ENCODE results near the gene CATSPERD.

The CATSPERD gene, protein sequence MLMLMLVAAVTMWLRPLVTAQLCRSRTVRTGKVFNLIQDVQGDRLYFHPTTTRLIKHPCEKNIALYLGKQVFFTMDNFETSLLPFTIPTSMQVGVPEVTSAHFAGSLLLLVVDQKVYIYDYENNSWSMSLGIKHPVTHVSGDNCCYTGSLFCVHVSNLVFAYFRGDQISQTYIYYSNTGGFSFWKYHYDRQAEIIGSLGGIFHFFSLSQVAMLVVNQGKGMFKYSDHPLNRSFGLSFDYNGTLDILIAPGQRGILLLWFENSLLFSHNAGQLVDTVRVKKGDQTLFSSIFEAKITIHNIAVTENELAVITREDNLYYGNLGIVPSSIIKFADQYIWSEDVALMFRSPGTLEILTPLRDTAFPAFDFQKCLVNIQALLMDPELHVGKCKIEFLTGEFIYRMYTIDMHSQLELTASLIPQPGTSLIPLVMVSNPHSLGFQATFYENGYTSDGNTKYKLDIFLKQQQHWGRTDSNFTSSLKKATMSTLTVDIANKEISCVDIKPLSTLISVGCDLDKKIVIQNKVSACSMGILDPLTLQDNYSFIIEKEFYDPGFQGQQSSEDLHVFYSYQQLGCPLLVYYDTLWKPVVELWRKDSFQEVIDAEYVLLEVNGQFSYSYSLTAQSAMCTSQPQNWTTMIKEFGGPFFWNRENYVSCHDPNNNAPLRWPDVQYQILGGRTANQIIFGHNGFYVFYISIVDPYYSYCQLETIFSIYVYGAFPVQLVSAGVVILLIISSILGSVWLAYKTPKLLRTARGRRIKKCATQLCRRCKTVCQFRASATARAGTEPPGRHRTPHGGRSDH
- total RNA-seq = 0 to 0.40 reads per million in 2 donors

DNA sequence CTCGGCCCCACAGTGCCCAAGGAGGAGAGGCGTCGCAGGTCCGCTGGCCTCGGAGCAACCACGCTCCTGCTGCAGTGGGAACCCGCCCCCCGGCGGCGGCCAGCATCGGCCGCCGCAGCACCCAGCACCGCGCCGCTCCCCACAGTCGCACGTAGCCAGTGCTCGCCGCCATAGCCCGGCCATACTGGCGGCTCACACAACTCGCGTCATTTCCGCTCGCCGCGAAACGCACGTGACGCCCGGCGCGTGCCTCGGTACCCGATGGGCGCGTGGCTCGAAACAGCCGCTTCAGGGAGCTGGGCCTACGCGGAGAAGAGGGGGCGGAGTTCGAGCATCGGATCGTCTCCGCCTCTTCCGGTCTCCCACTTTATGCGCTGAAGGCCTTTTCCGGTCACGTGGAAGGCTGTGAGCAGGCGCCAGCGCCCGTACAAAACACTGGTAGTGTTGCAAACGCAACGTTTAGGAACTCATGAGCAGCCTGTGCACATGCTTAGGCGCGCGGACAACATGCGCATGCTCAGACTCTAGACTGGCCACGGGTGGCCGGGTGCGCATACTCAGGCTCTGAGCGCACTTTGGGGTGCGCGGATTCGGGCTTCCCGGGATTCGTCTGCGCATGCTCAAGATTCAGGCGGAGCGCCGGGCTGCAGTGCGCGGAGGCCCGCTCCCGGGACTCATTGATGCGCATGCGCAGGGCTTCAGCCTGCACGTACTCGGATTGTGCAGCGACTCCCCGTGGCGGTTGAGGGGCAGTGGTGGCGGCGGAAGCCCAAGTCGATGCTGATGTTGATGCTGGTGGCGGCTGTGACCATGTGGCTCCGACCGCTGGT, at the start of gene CATSPERD, which contains the start of gene LONP1:
CATSPERD (plus strand) TSS at position 677 of the 830 bp plus-strand sequence; CDS start at position 778, 101 bp downstream.
LONP1 (minus strand) TSS at position 186 of the 830 bp plus-strand sequence; CDS start at position 172, 14 bp downstream.
- DNase-seq = peak; percentile 94 to 99 (median 98)

DNA sequence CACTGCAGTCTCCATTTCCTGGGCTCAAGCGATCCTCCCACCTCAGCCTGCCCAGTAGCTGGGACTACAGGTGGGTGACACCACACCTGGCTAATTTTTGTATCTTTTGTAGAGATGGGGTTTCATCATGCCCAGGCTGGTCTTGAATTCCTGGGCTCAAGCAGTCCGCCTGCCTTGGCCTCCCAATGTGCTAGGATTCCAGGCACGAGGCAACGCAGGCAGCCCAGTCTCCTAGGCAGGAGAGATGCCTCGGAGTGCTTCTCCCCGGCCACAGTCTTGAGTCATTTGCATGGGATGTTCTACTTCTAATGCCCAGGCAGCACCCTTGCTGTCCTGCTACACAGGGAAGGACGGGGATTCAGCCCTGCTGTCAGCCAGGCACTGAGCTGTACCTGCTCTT, 48.8 kb upstream of the CATSPERD start:
- no peak for DNase-seq

DNA sequence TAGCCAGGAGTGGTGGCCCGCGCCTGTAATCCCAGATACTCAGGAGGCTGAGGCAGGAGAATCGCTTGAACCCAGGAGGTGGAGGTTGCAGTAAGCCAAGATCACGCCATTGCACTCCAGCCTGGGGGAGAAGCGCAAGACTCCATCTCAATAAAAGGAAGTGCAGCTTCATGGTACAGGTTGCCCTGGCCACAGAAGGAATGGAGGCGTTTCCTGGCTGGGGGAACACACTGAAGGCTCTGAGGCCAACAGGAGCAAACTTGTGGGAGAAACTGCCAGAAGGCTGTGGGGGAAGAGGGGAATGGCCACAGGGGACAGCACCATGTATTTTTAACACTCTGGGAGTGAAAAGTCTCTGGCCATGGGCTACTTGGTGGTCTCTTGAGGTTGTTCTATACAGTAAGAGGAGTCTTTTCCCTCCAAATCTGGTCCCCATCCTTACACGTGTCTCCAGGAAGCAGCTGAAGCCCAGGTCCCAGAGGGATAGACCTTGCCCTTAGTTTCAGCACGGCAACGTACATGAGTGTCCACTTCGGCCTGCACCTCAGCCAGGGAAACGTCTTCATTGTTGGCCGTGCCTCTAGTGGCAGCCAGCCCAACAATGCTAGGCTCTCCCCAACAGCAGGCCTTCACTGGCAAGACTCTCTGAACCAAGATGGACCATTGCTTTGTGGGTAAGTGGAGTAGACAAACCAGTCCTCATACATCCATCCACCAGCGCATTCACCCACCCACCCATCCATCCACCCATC, 47.6 kb upstream of the CATSPERD start:
- no peak for DNase-seq

DNA sequence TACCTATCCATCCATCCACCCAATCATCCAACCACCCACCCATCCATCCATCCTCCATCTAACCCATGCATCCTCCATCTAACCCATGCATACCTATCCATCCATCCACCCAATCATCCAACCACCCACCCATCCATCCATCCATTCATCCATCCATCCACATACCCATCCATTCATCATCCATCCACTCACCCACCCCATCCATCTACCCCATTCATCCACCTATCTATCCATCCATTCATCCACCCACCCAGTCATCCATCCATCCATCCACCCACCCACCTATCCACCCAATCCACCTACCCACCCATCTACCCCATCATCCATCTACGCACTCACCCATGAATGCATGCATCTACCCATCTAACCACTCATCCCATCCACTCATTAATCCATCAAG, 46.7 kb upstream of the CATSPERD start:
- DNase-seq = no peak

DNA sequence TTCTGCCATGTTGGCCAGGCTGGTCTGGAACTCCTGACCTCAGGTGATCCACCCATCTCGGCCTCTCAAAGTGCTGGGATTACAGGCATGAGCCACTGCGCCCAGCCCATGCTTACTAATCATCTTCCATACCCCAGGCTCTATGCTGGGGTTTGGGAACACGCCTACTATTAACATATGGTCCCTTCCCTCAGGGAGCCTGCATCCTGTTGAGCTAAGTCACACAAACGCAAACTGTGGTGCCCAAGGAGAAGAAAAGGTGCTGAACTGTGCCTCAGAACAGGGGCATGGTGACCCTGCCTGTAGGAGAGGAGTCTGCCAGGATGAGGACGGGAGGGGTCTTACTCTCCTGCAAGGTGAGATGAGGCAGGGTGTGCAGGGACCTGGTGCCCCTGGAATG, 45.7 kb upstream of the CATSPERD start:
- DNase-seq = no peak

DNA sequence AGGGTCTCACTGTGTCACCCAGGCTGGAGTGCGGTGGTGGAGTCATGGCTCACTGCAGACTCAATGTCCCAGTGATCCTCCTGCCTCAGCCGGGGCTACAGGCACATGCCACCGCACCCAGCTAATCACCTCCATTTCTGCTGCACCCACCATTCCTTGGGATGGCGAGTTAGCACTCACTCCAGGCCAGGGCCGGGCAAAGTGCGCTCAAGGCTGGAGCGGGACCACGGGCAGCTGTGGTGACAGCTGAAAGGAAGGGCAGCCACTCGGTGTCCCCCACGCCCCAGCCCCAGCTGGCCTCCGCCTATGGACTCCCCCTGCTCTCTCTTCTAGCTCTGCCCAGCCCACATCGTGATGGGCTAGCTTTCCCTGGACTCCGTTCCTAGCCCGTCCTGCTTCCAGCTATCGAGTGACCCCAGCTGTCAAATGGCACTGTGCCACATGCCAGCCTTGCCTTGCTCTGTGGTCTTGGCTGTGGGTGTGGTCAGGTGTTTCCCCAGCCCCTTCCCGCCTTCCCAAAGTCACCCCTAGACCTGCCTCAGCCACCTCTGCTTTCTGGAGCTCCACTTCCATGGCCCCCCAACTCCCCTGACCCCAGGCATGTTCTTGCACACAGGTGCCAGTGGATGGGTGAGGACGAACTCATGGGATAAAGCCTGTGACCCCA, 44.2 kb upstream of the CATSPERD start:
- DNase-seq = no peak

DNA sequence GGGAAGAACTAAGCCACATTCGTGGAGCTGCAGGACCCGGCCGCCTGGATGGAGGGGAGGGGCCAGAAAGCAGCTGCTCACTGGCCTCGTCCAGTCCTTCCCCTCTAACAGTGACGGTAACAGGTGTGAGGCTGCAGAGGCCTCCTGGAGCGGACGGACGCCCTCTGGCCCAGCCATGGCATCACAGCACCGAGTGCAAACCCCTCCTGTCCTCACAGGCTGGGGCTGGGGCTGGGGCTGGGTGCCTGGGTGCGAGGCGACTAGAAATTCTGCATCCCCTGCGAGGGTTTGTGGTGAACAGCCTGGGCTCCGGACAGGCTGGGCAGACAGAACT, 43.7 kb upstream of the CATSPERD start:
- no peak for DNase-seq

DNA sequence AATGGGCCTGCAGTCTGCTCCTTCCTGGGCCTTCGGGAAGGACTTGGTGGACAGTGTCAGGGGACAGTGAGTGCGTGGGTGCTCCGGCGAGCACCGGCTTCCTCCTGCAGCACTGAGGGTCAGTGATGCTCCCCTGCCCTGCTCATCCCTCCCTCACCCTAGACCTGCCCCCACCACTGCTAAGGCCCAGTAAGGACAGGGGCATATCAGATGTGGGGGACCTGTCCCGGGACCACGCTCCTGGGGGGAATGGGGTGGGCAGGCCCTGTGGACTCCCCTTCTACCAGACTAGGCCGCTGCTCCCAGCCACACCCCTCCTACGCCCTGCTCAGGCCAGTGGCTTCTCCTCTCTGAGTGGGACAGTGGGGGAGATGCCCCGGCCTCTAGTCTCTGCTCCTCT, 43.3 kb upstream of the CATSPERD start:
- DNase-seq = no peak

DNA sequence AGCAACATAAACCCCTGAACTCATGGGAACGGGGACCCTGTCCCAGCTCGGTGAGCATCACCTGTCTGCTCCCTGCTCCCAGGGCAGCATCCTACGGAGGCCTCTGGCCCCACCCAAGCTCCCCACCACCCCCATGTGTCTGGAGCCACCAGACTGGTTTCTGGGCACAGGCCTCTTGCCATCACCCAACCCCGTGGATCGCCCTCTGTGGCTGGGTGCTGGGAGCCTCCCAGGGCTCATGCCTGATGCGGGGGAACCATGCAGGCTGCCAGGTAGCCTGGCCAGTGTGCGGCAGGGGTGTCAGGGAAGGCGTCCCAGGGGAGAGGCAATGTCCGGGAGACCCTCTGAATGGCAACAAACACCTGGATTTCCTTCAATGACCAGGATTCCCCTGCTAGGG, 42.9 kb upstream of the CATSPERD start:
- DNase-seq = no peak

DNA sequence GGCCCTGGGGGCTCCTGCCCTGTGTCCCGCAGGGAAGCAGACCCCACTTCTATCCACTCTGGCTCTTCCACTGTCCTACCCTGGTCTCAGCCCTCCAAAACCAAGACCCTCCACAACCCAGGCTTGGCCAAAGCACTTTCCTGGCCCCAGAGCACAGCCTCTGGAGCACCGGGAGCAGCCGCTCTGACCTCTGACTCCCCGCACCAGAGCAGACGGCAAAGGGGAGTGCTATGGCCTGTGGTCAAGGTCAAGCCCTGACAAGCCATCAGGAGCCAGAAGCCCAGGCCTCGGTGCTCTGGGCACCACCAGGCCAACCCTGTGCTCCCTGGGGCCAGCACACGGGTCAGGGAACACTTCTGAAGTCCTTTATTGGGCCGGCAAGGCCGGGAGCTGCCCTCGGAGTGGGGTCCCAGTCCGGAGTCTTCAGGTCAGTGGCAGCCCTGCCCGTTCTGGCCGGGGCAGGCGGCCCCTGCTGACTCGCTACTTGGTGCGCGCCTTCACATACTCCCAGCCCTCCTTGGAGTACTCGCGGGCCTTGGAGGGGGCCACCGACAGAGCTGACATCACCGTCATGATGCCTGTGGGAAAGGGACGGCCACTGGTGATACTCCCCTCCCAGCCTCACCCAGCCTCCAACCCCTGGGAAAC, 42.2 kb upstream of the CATSPERD start:
- DNase-seq = no peak

DNA sequence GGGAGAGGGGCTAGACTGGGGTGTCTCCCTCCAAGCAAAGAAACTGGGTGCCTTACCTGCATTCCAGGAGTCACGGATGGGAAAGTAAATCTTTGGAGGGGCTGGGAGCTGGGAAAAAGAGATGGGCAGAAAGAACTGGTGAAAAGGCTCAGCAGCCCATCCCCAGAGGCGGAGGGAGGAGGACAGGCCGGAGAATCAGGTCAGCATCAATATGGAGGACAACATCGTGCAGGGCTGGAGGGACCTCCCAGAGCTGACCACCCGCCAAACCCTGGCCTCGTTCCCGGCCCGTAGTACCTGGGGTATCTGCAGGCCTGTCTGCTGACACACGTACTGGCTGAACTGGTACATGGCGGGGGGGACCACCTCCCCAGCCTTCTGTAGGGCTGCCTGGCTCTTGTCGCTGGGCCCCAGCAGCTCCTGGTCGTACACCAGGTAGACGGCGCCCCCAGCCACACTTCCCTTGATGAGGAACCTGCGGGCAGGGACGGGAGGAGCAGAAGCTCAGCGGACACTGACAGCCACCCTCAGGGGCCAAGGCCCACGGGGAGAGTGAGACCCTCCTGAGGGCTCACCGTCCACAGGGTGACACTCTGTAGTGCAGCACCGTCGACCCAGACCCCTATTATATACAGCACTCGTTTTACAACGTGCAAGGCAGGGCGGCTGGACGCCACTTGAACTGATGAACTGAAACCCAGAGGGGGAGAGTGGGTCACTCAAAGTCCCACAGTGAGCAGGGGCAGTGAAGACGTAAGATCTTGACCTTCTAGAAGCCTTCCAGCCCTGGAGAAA, 41.0 kb upstream of the CATSPERD start:
- DNase-seq = no peak

DNA sequence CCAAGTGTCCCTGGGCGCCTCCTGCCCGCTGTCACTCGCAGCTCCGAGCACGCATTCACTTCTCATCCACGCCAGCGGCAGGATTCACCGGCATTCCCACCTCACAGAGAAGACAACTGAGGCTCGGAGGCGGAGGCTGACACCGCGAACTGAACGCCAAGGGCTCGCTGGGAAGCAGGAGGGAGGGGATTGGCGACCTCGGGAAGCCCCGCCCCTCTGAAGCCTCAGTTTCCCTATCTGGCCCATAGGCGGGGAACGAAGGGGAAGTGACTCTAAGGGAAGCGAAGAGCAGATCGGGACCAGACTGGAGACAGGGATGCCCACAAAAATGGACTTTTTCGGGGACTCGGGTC, 40.4 kb upstream of the CATSPERD start:
- no peak for DNase-seq

DNA sequence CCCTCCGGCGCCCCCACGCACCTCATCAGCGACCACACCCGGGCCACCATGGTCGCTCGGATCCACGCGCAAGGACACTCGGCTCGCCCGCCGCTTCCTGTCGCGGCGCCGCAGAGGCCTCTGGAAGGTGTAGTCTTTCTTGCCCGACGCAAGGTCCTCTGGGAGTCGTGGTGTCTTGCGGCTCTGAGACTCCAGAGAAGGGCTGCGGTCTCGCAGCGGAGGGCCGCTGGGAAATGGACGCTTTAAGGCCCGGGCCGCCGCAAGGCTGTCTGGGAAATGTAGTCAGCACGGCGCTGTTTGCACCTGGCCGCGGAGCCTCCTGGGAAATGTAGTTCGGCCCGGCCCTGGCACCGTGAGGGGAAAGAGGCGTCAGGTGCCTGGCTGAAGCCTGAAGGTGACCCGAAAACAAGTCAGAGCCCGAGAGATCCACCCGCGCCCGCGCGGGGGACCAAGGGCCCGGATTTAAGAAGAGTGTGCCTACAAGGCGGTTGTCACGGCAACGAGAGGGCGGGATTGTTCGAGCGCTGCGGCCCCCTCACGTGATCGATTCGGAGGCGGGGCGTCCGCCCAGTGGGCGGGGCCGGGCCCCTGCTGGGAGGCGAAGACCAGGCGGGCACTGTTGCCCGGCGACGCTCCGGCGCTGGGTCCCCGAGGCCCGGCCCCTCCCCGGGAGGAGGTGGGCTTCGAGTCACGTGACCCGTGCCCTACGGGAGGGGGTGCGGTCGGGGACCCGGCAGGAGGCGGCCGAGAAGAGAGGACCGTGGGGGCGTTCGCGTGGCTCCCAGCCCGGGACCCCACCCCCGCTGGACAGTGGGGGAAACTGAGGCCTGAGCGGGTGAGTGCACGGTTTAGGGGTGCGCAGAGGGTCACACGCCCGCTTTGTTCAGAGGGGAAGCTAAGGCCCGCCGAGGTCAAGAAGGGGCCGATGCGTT, 39.7 kb upstream of the CATSPERD start, which contains the start of the genes HSD11B1L and MICOS13:
HSD11B1L (plus strand) TSS at position 591 of the 932 bp plus-strand sequence. CDS start 3,806 bp downstream, outside the sequence.
MICOS13 (minus strand) TSS at position 80 of the 932 bp plus-strand sequence; CDS start at position 50, 30 bp downstream.
- DNase-seq = peak; percentile 93 to 100 (median 98)

DNA sequence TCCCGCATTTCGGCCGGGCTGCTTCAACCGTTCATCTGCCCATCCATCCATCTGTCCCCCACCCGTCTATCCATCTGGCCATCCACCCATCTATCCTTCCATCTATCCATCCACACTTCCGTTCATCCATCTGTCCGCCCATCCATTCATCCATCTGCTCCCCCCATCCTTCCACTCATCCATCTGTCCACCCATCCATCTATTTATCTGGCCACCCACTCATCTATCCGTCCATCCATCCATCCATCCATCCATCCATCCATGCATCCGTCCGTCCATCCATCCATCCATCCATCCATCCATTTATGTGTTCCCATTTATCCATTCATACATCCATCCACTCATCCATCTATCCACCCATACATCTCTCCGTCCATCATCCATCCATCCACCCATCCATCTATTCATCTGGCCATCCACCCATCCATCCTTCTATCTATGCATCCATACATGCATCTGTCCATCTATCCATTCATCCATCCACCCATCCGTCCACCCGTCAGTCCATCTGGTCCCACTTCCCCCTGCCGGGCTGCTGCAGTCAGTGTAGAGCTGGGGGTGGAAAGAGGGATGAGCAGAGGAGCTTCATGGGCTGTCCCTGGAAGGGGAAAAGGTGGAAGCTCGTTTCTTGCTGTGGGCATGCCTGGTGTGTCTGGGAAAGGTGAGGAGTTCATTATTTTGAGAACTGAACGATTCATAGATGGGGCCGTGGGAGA, 38.9 kb upstream of the CATSPERD start:
- DNase-seq = no peak

DNA sequence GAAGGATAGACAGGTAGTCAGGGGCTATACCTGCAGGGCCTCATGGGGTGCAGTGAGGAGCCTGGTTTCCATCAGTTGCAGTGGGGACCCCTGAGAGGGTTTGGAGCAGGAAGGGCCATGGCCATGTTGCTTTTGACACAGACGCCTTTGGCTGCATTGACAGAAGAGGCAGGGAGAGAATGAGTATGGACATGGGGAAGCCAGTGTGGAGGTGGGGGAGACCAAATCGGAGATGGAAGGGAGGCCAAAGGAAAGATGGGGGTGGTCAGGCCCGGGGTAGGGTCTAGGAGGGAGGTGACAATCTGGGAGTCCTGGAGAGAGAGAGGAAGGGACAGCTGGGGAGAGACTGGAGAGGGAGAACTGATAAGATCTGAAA, 38.3 kb upstream of the CATSPERD start:
- no peak for DNase-seq

DNA sequence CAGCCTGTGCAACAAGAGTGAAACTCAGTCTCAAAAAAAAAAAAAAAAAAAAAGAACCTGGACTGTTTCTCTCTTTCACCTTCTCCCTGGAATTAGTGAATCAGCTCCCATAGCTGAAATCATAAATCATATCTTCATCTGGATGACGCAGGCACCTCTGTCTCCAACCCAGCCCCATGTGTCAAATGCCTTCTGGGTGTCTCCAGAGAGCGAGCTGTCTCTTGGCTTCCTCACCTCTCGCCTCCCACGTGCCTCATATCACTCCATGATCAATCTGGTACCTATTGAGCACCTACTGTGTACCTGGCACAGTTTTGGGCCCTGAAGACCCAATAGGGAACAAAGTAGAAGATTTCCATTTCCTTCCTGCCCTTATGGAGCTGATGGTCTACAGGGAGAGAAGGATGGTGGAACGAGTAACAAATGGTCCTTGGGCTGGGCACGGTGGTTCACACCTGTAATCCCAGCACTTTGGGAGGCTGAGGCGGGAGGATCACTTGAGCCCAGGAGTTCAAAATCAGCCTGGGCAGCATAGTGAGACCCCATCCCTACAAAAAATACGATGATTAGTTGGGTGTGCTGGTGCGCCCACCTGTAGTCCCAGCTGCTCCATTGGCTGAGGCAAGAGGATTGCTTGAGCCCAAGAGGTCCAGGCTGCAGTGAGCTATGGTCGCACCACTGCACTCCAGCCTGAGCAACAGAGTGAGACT, 37.1 kb upstream of the CATSPERD start:
- DNase-seq = no peak

DNA sequence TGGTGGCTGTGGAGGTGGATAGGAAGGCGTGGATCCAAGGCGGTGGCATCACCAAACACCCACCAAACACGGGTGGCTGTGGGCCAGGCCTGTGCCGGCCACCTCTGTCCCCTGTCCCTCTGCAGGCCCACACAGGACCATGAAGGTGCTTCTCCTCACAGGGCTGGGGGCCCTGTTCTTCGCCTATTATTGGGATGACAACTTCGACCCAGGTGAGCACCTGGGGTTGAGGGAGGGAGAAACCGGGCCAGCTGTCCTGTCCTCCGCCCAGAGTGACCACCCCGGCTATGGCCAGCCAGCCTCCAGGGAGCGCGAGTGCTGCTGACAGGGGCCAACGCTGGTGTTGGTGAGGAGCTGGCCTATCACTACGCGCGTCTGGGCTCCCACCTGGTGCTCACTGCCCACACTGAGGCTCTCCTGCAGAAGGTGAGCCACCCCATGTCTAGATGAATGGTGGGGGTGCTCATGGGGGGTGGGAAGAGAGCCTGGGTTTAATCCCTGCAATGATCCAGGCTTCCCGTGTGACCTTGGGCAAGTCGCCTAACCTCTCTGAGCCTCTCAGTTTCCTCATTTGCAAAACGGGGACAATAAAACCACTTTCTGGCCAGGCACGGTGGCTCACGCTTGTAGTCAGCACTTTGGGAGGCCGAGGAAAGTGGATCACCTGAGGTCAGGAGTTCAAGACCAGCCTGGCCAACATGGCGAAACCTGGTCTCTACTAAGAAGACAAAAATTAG, 35.6 kb upstream of the CATSPERD start:
- no peak for DNase-seq

All from T-helper 2 cell (primary cell).